ENCODE results near the gene FRY. TPM values are rescaled to one million over a fixed set of nuclear protein-coding genes. Genes with fewer than 3 reads are reported as not detected.

The FRY gene
- total RNA-seq, 2 donors from 2014 or later: 1.9 to 6.9 TPM

GRCh38 chr13:32222046-32222676, 190.6 kb downstream of the FRY start:
- ATAC-seq: no peak
- no peaks in the 10 kb centered on the region for H3K9me3 Mint-ChIP-seq
- no peaks in the 10 kb centered on the region for H3K36me3 Mint-ChIP-seq
- no peak overlapping the region for H3K27ac Mint-ChIP-seq
- no peak for DNase-seq (ENCODE audit: low spot score in 2 of 2)

- ATAC-seq (no peak), DNase-seq (ENCODE audit: low spot score in 2 of 2) (no peak)
- H3K9me3 Mint-ChIP-seq: no peaks in the 10 kb centered on the region
- no peaks in the 10 kb centered on the region for H3K36me3 Mint-ChIP-seq
- H3K27ac Mint-ChIP-seq: no peak overlapping the region
Measured at GRCh38 chr13:32224916-32225315, 193.3 kb downstream of the FRY start.

- Mint-ChIP-seq H3K27ac (no peak overlapping the region), H3K36me3 (no peaks in the 10 kb centered on the region), H3K9me3 (no peaks in the 10 kb centered on the region)
- no peak for DNase-seq (ENCODE audit: low spot score in 2 of 2)
- ATAC-seq: no peak
Measured at GRCh38 chr13:32225481-32225931, 193.9 kb downstream of the FRY start.

- no peak for DNase-seq (ENCODE audit: low spot score in 2 of 2)
- Mint-ChIP-seq H3K9me3 (no peaks in the 10 kb centered on the region), H3K36me3 (no peaks in the 10 kb centered on the region), H3K27ac (no peak overlapping the region)
- ATAC-seq: peak in 1 of 2 donors; percentile 54
Measured at GRCh38 chr13:32228330-32229041, 196.9 kb downstream of the FRY start.

- Mint-ChIP-seq H3K27ac (no peak overlapping the region), H3K9me3 (no peaks in the 10 kb centered on the region), H3K36me3 (no peaks in the 10 kb centered on the region)
- ATAC-seq (no peak), DNase-seq (ENCODE audit: low spot score in 2 of 2) (no peak)
Measured at GRCh38 chr13:32229443-32229842, 197.9 kb downstream of the FRY start.

GRCh38 chr13:32232263-32232662, 200.7 kb downstream of the FRY start:
- H3K36me3 Mint-ChIP-seq: no peaks in the 10 kb centered on the region
- no peaks in the 10 kb centered on the region for H3K9me3 Mint-ChIP-seq
- no peak for ATAC-seq
- H3K27ac Mint-ChIP-seq: no peak overlapping the region
- DNase-seq (ENCODE audit: low spot score in 2 of 2): no peak

GRCh38 chr13:32233062-32233461, 201.5 kb downstream of the FRY start:
- Mint-ChIP-seq H3K9me3 (no peaks in the 10 kb centered on the region), H3K36me3 (no peaks in the 10 kb centered on the region)

GRCh38 chr13:32234914-32235313, 203.3 kb downstream of the FRY start:
- DNase-seq (ENCODE audit: low spot score in 2 of 2) (no peak), ATAC-seq (no peak)
- H3K36me3 Mint-ChIP-seq: no peaks in the 10 kb centered on the region
- no peak overlapping the region for H3K27ac Mint-ChIP-seq
- no peaks in the 10 kb centered on the region for H3K9me3 Mint-ChIP-seq

More at GRCh38 chr13:32233062-32233461, 201.5 kb downstream of the FRY start:
- ATAC-seq (no peak), DNase-seq (ENCODE audit: low spot score in 2 of 2) (no peak)
- no peak overlapping the region for H3K27ac Mint-ChIP-seq

- DNase-seq (ENCODE audit: low spot score in 2 of 2) (no peak), ATAC-seq (no peak)
- Mint-ChIP-seq H3K36me3 (no peaks in the 10 kb centered on the region), H3K27ac (peak overlapping the region in 1 of 2 donors; percentile 88), H3K9me3 (no peaks in the 10 kb centered on the region)
Measured at GRCh38 chr13:32237681-32238080, 206.1 kb downstream of the FRY start.

GRCh38 chr13:32243695-32244094, 212.1 kb downstream of the FRY start:
- ATAC-seq: no peak
- no peak for DNase-seq (ENCODE audit: low spot score in 2 of 2)
- H3K9me3 Mint-ChIP-seq: no peaks in the 10 kb centered on the region
- H3K27ac Mint-ChIP-seq: no peak overlapping the region
- H3K36me3 Mint-ChIP-seq: no peaks in the 10 kb centered on the region

GRCh38 chr13:32245555-32245954, 214.0 kb downstream of the FRY start:
- Mint-ChIP-seq H3K36me3 (no peaks in the 10 kb centered on the region), H3K27ac (no peak overlapping the region), H3K9me3 (no peaks in the 10 kb centered on the region)
- DNase-seq (ENCODE audit: low spot score in 2 of 2) (no peak), ATAC-seq (no peak)

GRCh38 chr13:32246468-32246867, 214.9 kb downstream of the FRY start:
- H3K27ac Mint-ChIP-seq: peak overlapping the region in 1 of 2 donors; percentile 50
- ATAC-seq (peak; percentile 88 to 93), DNase-seq (ENCODE audit: low spot score in 2 of 2) (peak in 1 of 2 donors; percentile 52)
- H3K9me3 Mint-ChIP-seq: no peaks in the 10 kb centered on the region
- H3K36me3 Mint-ChIP-seq: no peaks in the 10 kb centered on the region

- H3K27ac Mint-ChIP-seq: peak overlapping the region in 1 of 2 donors; percentile 13
- DNase-seq (ENCODE audit: low spot score in 2 of 2) (no peak), ATAC-seq (no peak)
- no peaks in the 10 kb centered on the region for H3K9me3 Mint-ChIP-seq
- H3K36me3 Mint-ChIP-seq: no peaks in the 10 kb centered on the region
Measured at GRCh38 chr13:32247887-32248286, 216.3 kb downstream of the FRY start.

- no peak for ATAC-seq
- Mint-ChIP-seq H3K27ac (no peak overlapping the region), H3K9me3 (no peaks in the 10 kb centered on the region), H3K36me3 (no peaks in the 10 kb centered on the region)
- DNase-seq (ENCODE audit: low spot score in 2 of 2): no peak
Measured at GRCh38 chr13:32248801-32249200, 217.2 kb downstream of the FRY start.

GRCh38 chr13:32252812-32253438, 221.4 kb downstream of the FRY start:
- Mint-ChIP-seq H3K27ac (no peak overlapping the region), H3K9me3 (no peaks in the 10 kb centered on the region), H3K36me3 (no peaks in the 10 kb centered on the region)
- ATAC-seq (no peak), DNase-seq (ENCODE audit: low spot score in 2 of 2) (no peak)

GRCh38 chr13:32253911-32254399, 222.4 kb downstream of the FRY start:
- Mint-ChIP-seq H3K9me3 (no peaks in the 10 kb centered on the region), H3K27ac (no peak overlapping the region), H3K36me3 (no peaks in the 10 kb centered on the region)
- ATAC-seq (no peak), DNase-seq (ENCODE audit: low spot score in 2 of 2) (no peak)

- DNase-seq (ENCODE audit: low spot score in 2 of 2) (no peak), ATAC-seq (no peak)
- Mint-ChIP-seq H3K9me3 (no peaks in the 10 kb centered on the region), H3K36me3 (no peaks in the 10 kb centered on the region), H3K27ac (no peak overlapping the region)
Measured at GRCh38 chr13:32254416-32254815, 222.8 kb downstream of the FRY start.
